BLaER1 treated with 17β-estradiol and CSF1 and Interleukin-3, amounts not matched to agents 10 nM and 100 nM (cell line): Measurements from ENCODE around the gene COL11A2.

Experiments used
- H3K27ac ChIP-seq, 11 experiments: shearing (Covaris generic); formaldehyde crosslinking; 2 replicates each; pipeline ENCODE4 v1.8.1; 2022
- H3K27me3 ChIP-seq, 11 experiments: shearing (Covaris generic); formaldehyde crosslinking; 2 replicates each; pipeline ENCODE4 v1.8.1; 2022
- H3K36me3 ChIP-seq, 11 experiments: shearing (Covaris generic); formaldehyde crosslinking; 2 replicates each; pipeline ENCODE4 v1.8.1; 2022
- H3K4me1 ChIP-seq, 10 experiments: shearing (Covaris generic); formaldehyde crosslinking; 2 replicates each; pipeline ENCODE4 v1.8.1; 2022
- H3K4me2 ChIP-seq, 11 experiments: shearing (Covaris generic); formaldehyde crosslinking; 2 replicates each; pipeline ENCODE4 v1.8.1; 2022
- H3K4me3 ChIP-seq, 10 experiments: shearing (Covaris generic); formaldehyde crosslinking; 2 replicates each; pipeline ENCODE4 v1.8.1; 2022
- H3K9ac ChIP-seq, 11 experiments: shearing (Covaris generic); formaldehyde crosslinking; 2 replicates each; pipeline ENCODE4 v1.8.1; 2022
- H3K9me3 ChIP-seq, 11 experiments: shearing (Covaris generic); formaldehyde crosslinking; replicated peaks in 1 of 11; 2 replicates each; pipeline ENCODE4 v1.8.1; 2022
- H4K20me1 ChIP-seq, 11 experiments: shearing (Covaris generic); formaldehyde crosslinking; 2 replicates each; pipeline ENCODE4 v1.8.1; 2022
- Cebpa-rat ChIP-seq, 11 experiments: shearing (Covaris generic); IDR thresholded peaks; 2 replicates each; pipeline ENCODE4 v1.8.1; 2022

COL11A2 gene

GRCh38 chr6:33199687-33200218, 7.5 kb upstream of the COL11A2 start:
- Histone ChIP-seq H3K36me3 (peaks cover 46 to 59% (median 52%) of the 10 kb centered on the region in 11 experiments), H3K9ac (peak overlapping the region; percentile 93 to 100 (median 98)), H4K20me1 (peaks cover 14 to 59% (median 30%) of the 10 kb centered on the region in 11 experiments; a peak in 18 of 22 replicates), H3K9me3 (no peaks in the 10 kb centered on the region), H3K27me3 (peaks cover 0 to 1% (median 0%) of the 10 kb centered on the region in 11 experiments; a peak in 2 of 22 replicates), H3K4me2 (peak overlapping the region; percentile 80 to 99 (median 98)), H3K4me1 (peaks cover 36 to 63% (median 55%) of the 10 kb centered on the region in 10 experiments), H3K4me3 (peak overlapping the region; percentile 65 to 98 (median 90)), H3K27ac (peak overlapping the region; percentile 95 to 100 (median 97))
- TF ChIP-seq Cebpa-rat (IDR thresholded peaks at IDR 0.05): no peak

GRCh38 chr6:33198853-33199436, 6.7 kb upstream of the COL11A2 start:
- peaks cover 54 to 65% (median 58%) of the 10 kb centered on the region in 11 experiments for H3K36me3 ChIP-seq
- peak overlapping the region; percentile 65 to 98 (median 90) for H3K4me3 ChIP-seq
- peak overlapping the region; percentile 80 to 99 (median 98) for H3K4me2 ChIP-seq
- TF ChIP-seq Cebpa-rat (IDR thresholded peaks at IDR 0.05): no peak
- H3K9me3 ChIP-seq: no peaks in the 10 kb centered on the region
- H3K27me3 ChIP-seq: peaks cover 0 to 5% (median 2%) of the 10 kb centered on the region in 11 experiments; a peak in 12 of 22 replicates
- H3K9ac ChIP-seq: peak overlapping the region; percentile 93 to 100 (median 98)
- peaks cover 31 to 58% (median 49%) of the 10 kb centered on the region in 10 experiments for H3K4me1 ChIP-seq
- peak overlapping the region in 9 of 11 experiments; percentile 95 to 100 (median 97); a peak in 13 of 22 replicates for H3K27ac ChIP-seq
- H4K20me1 ChIP-seq: peaks cover 14 to 62% (median 35%) of the 10 kb centered on the region in 11 experiments; a peak in 18 of 22 replicates

DNA sequence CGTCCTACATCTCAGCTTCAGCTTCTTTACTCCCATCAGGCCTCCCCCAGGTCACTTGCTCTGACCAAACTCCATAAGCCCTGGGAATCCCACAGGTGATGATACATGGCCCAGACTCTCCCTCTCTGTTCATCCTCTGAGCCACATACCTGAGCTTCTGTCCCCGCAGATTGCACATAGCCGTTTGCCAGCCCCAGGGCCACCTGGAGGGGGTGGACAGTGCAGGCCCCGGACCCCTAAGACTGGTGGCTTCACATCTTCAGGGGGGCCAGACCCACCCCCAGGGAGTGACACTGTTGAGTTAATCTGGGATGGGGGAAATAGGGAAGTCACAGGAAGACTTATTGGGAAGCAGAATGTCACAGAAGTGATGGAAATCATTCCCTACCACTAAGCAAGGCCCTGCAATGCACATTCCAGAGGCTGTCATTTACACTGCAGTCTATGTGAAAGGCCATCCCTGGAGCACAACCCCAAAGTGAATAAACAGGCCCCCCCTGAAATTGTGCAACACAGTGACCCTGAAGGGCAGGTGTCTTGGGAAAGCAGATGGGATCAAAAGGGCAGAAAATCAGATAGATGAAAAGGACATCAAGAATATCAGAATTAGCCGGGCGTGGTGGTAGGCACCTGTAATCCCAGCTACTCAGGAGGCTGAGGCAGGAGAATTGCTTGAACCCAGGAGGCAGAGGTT, 6.0 kb upstream of the COL11A2 start:
- Histone ChIP-seq H3K27me3 (peaks cover 5 to 11% (median 9%) of the 10 kb centered on the region in 11 experiments; a peak in 19 of 22 replicates), H3K9me3 (no peaks in the 10 kb centered on the region), H3K9ac (peak overlapping the region in 8 of 11 experiments; percentile 3 to 100 (median 28); a peak in 7 of 22 replicates), H3K4me1 (peaks cover 25 to 52% (median 43%) of the 10 kb centered on the region in 10 experiments), H4K20me1 (peaks cover 14 to 62% (median 40%) of the 10 kb centered on the region in 11 experiments; a peak in 18 of 22 replicates), H3K4me2 (peak overlapping the region; percentile 80 to 99 (median 98); a peak in 21 of 22 replicates), H3K4me3 (peak overlapping the region in 1 of 10 experiments; percentile 98; a peak in 1 of 20 replicates), H3K36me3 (peaks cover 53 to 63% (median 56%) of the 10 kb centered on the region in 11 experiments), H3K27ac (no peak overlapping the region)
- TF ChIP-seq Cebpa-rat (IDR thresholded peaks at IDR 0.05): no peak; a peak in 1 of 22 replicates

DNA sequence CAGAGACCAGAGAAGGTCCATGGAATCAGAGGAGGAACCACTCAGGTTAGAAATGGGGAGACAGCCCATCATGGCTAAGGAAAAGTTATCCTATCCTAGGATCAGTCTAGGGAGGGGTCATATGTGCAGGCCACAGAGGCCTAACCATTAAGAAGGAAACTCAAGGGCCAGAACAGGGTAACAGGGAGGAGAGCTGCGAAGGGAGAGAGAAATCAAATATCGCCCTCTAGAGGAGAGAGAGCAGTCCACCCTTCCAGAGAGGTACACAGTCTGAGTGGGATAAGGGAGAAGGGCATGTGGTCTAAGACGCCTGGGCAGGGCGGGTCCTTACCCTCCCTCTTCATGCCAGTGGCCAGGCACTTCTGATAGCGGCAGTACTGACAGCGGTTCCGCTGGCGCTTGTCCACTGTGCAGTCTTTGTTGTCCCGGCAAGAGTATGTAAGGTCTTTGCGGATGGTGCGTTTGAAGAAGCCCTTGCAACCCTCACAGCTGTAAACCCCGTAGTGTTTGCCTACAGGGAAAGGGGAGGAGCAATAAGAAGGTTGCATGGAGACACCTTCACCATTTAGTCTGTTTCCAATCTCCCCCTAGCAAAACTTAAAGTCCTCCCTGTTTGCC, 5.3 kb upstream of the COL11A2 start:
- H4K20me1 ChIP-seq: peaks cover 14 to 56% (median 40%) of the 10 kb centered on the region in 11 experiments; a peak in 19 of 22 replicates
- peaks cover 46 to 56% (median 49%) of the 10 kb centered on the region in 11 experiments for H3K36me3 ChIP-seq
- H3K4me3 ChIP-seq: no peak overlapping the region
- peaks cover 27 to 50% (median 43%) of the 10 kb centered on the region in 10 experiments for H3K4me1 ChIP-seq
- H3K27me3 ChIP-seq: peaks cover 12 to 19% (median 16%) of the 10 kb centered on the region in 11 experiments
- TF ChIP-seq Cebpa-rat (IDR thresholded peaks at IDR 0.05): no peak
- no peaks in the 10 kb centered on the region for H3K9me3 ChIP-seq
- H3K9ac ChIP-seq: peak overlapping the region in 5 of 11 experiments; percentile 3 to 28 (median 13); a peak in 4 of 22 replicates
- no peak overlapping the region for H3K27ac ChIP-seq
- H3K4me2 ChIP-seq: peak overlapping the region in 5 of 11 experiments; percentile 91 to 99 (median 98); a peak in 4 of 22 replicates

GRCh38 chr6:33195304-33196165, 3.3 kb upstream of the COL11A2 start:
- H3K4me3 ChIP-seq: no peak overlapping the region
- no peaks in the 10 kb centered on the region for H3K9me3 ChIP-seq
- H3K36me3 ChIP-seq: peaks cover 38 to 45% (median 39%) of the 10 kb centered on the region in 11 experiments
- H3K4me2 ChIP-seq: no peak overlapping the region
- H3K27ac ChIP-seq: no peak overlapping the region
- H4K20me1 ChIP-seq: peaks cover 14 to 63% (median 46%) of the 10 kb centered on the region in 11 experiments; a peak in 19 of 22 replicates
- H3K9ac ChIP-seq: 0 out of 22 replicates have a peak overlapping the region, but pooled peaks of 1 of the 11 experiments have one; percentile 11
- TF ChIP-seq Cebpa-rat (IDR thresholded peaks at IDR 0.05): no peak
- peaks cover 18 to 42% (median 36%) of the 10 kb centered on the region in 10 experiments for H3K4me1 ChIP-seq
- H3K27me3 ChIP-seq: peaks cover 32 to 39% (median 36%) of the 10 kb centered on the region in 11 experiments

GRCh38 chr6:33194431-33194979, 2.2 kb upstream of the COL11A2 start:
- H3K4me2 ChIP-seq: no peak overlapping the region
- H3K9ac ChIP-seq: no peak overlapping the region
- TF ChIP-seq Cebpa-rat (IDR thresholded peaks at IDR 0.05): no peak
- H3K27me3 ChIP-seq: peaks cover 38 to 49% (median 46%) of the 10 kb centered on the region in 11 experiments
- H3K4me3 ChIP-seq: no peak overlapping the region
- peaks cover 16 to 39% (median 34%) of the 10 kb centered on the region in 10 experiments for H3K4me1 ChIP-seq
- peaks cover 38 to 45% (median 39%) of the 10 kb centered on the region in 11 experiments for H3K36me3 ChIP-seq
- no peak overlapping the region for H3K27ac ChIP-seq
- H4K20me1 ChIP-seq: peaks cover 14 to 60% (median 46%) of the 10 kb centered on the region in 11 experiments; a peak in 19 of 22 replicates
- H3K9me3 ChIP-seq: no peaks in the 10 kb centered on the region

- Histone ChIP-seq H3K9ac (no peak overlapping the region), H3K27ac (no peak overlapping the region), H3K27me3 (peaks cover 38 to 56% (median 52%) of the 10 kb centered on the region in 11 experiments), H3K4me1 (peaks cover 13 to 32% (median 26%) of the 10 kb centered on the region in 10 experiments), H3K4me2 (no peak overlapping the region), H3K4me3 (no peak overlapping the region), H4K20me1 (peaks cover 14 to 54% (median 44%) of the 10 kb centered on the region in 11 experiments; a peak in 19 of 22 replicates), H3K9me3 (no peaks in the 10 kb centered on the region), H3K36me3 (peaks cover 38 to 45% (median 39%) of the 10 kb centered on the region in 11 experiments)
- no peak for TF ChIP-seq Cebpa-rat (IDR thresholded peaks at IDR 0.05)
Observed at GRCh38 chr6:33193619-33194018, 1.4 kb upstream of the COL11A2 start.
